ENCODE results near the gene OR2S2. TPM values are rescaled to one million over a fixed set of nuclear protein-coding genes. Genes with fewer than 3 reads are reported as not detected.

The OR2S2 gene
- total and polyA plus RNA-seq, 2 donors (not counting 1 experiment from before 2014, with no cell fraction given), result not detected

DNA sequence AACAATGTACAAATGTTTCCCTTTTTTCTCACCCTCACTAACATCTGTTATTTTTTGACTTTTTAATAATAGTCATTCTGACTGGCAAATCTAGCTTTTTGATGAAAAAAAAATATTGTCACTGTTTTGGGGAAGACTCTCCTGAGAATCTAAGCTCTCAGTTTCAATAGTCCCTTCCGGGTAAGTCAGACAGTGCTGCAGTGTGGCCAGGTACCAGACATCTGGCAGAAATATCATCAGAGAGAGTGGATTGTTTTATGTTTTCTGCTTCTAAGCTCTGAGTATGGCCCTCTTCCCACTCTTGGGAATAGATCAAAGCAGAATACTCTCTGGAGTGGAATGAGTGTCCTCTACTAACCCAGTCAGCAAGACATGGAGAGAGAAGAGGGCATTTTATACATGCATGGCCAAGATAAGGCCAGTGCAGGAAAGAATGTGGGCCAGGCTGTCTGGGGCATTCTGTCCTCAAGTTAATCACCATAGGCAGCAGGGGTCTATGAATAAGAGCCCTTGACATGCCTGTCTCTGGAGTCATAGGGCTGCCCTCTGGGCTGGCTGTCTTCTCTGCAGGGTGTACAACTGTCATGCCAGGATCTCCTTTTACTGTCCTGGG is 38.5 kb upstream of the OR2S2 start:
- TF ChIP-seq, protein P1, sequence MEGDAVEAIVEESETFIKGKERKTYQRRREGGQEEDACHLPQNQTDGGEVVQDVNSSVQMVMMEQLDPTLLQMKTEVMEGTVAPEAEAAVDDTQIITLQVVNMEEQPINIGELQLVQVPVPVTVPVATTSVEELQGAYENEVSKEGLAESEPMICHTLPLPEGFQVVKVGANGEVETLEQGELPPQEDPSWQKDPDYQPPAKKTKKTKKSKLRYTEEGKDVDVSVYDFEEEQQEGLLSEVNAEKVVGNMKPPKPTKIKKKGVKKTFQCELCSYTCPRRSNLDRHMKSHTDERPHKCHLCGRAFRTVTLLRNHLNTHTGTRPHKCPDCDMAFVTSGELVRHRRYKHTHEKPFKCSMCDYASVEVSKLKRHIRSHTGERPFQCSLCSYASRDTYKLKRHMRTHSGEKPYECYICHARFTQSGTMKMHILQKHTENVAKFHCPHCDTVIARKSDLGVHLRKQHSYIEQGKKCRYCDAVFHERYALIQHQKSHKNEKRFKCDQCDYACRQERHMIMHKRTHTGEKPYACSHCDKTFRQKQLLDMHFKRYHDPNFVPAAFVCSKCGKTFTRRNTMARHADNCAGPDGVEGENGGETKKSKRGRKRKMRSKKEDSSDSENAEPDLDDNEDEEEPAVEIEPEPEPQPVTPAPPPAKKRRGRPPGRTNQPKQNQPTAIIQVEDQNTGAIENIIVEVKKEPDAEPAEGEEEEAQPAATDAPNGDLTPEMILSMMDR (IDR thresholded peaks at IDR 0.05), result no peak
- no peak for TF ChIP-seq EZH2 (IDR thresholded peaks at IDR 0.05; ENCODE audit: borderline replicate concordance, insufficient read depth, low read depth, low read length, poor library complexity, severe bottlenecking)
- H3K79me2 ChIP-seq (ENCODE audit: control insufficient read depth, insufficient read depth, low read length), result no peaks in the 10 kb centered on the region
- no peak overlapping the region for H3K4me3 Mint-ChIP-seq
- peaks cover 50% of the 10 kb centered on the region for H3K27me3 Mint-ChIP-seq
- ATAC-seq (ENCODE audit: low read depth) (no peak), DNase-seq (no peak)
- CTCF ChIA-PET, result interaction anchor here (0.7 to 1.1 kb wide), 3 partner anchors 11 to 198 kb away, joined by 3 to 4 read pairs (median 3); no protein-coding TSS in a partner anchor
- POLR2A ChIA-PET, result no interaction called here
- no peaks in the 10 kb centered on the region for H3K4me1 Mint-ChIP-seq
- H3K27ac ChIP-seq (ENCODE audit: low read length in 2 of 2), result no peak overlapping the region
- WGBS (ENCODE audit: insufficient coverage), result 100% methylated on average over 1 of the region's 1 CpG
- H3K27ac Mint-ChIP-seq, result no peak overlapping the region
- H3K9me3 ChIP-seq (ENCODE audit: control extremely low read depth in 1 of 3, control insufficient read depth in 2 of 3, insufficient read depth in 1 of 3, low read length in 2 of 3), result peaks cover 3 to 9% (median 3%) of the 10 kb centered on the region in 3 donors
- H3K27me3 ChIP-seq (replicated peaks in 1 of 4; ENCODE audit: control extremely low read depth in 1 of 4, control insufficient read depth in 3 of 4, insufficient read depth in 4 of 4, low read length in 3 of 4), result peaks cover 0 to 11% (median 2%) of the 10 kb centered on the region in 4 experiments
- H4K20me1 ChIP-seq (ENCODE audit: control insufficient read depth, insufficient read depth, low read length, poor library complexity, severe bottlenecking), result no peaks in the 10 kb centered on the region
- no peak overlapping the region for H2AFZ ChIP-seq (ENCODE audit: insufficient read depth, low read depth, low read length, poor library complexity, severe bottlenecking)
- no peak overlapping the region for H3K4me2 ChIP-seq (replicated peaks; ENCODE audit: low read depth, low read length, poor library complexity, severe bottlenecking)
- H3K9ac ChIP-seq (ENCODE audit: low read length), result no peak overlapping the region
- no peak overlapping the region for H3K4me3 ChIP-seq (ENCODE audit: control extremely low read depth in 1 of 5, extremely low read depth in 1 of 5, insufficient read depth in 1 of 5, low read depth in 2 of 5, low read length in 4 of 5)
- no peaks in the 10 kb centered on the region for H3K36me3 ChIP-seq (replicated peaks in 1 of 2; ENCODE audit: control extremely low read depth in 1 of 2, control insufficient read depth in 1 of 2, extremely low read depth in 1 of 2, insufficient read depth in 2 of 2, low read length in 1 of 2)
- intact Hi-C loops (cut with micrococcal nuclease), result no loop called here
- no peaks in the 10 kb centered on the region for H3K4me1 ChIP-seq (ENCODE audit: control insufficient read depth in 2 of 2, insufficient read depth in 2 of 2, low read length in 2 of 2)
- H3K9me3 Mint-ChIP-seq (ENCODE audit: insufficient read depth), result peaks cover 2% of the 10 kb centered on the region

DNA sequence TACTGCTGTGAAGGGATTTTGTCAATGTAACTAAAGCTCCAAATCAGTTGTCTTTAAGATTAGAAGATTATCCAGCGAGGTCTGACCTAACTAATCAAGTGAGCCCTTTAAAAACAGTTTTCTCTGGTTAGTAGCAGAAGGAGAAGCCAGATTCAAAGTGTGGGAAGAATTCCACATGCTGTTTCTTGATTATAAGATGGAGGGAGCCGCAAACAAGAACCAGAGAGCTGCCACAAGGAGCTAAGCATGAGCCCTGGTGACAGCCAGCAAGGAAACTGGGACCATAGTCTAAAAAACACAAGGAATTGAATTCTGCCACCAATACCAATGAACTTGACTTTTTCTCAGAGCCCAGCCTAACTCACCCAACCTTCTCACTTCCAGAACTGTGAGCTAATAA is 37.0 kb upstream of the OR2S2 start:
- no peaks in the 10 kb centered on the region for H3K36me3 ChIP-seq (replicated peaks in 1 of 2; ENCODE audit: control extremely low read depth in 1 of 2, control insufficient read depth in 1 of 2, extremely low read depth in 1 of 2, insufficient read depth in 2 of 2, low read length in 1 of 2)
- 86% methylated on average over 1 of the region's 2 CpGs for WGBS (ENCODE audit: insufficient coverage)
- H3K27ac ChIP-seq (ENCODE audit: low read length in 2 of 2), result no peak overlapping the region
- H2AFZ ChIP-seq (ENCODE audit: insufficient read depth, low read depth, low read length, poor library complexity, severe bottlenecking), result no peak overlapping the region
- DNase-seq (no peak), ATAC-seq (ENCODE audit: low read depth) (no peak)
- intact Hi-C loops (cut with micrococcal nuclease), result no loop called here
- no peak overlapping the region for H3K9ac ChIP-seq (ENCODE audit: low read length)
- H3K79me2 ChIP-seq (ENCODE audit: control insufficient read depth, insufficient read depth, low read length), result no peaks in the 10 kb centered on the region
- POLR2A ChIA-PET, result no interaction called here
- peaks cover 0 to 8% (median 3%) of the 10 kb centered on the region in 4 experiments for H3K27me3 ChIP-seq (replicated peaks in 1 of 4; ENCODE audit: control extremely low read depth in 1 of 4, control insufficient read depth in 3 of 4, insufficient read depth in 4 of 4, low read length in 3 of 4)
- peaks cover 3 to 9% (median 3%) of the 10 kb centered on the region in 3 donors for H3K9me3 ChIP-seq (ENCODE audit: control extremely low read depth in 1 of 3, control insufficient read depth in 2 of 3, insufficient read depth in 1 of 3, low read length in 2 of 3)
- no peak for TF ChIP-seq EZH2 (IDR thresholded peaks at IDR 0.05; ENCODE audit: borderline replicate concordance, insufficient read depth, low read depth, low read length, poor library complexity, severe bottlenecking)
- TF ChIP-seq, protein P1 (IDR thresholded peaks at IDR 0.05), result no peak
- no peak overlapping the region for H3K27ac Mint-ChIP-seq
- H3K9me3 Mint-ChIP-seq (ENCODE audit: insufficient read depth), result peaks cover 2% of the 10 kb centered on the region
- CTCF ChIA-PET, result no interaction called here
- no peak overlapping the region for H3K4me2 ChIP-seq (replicated peaks; ENCODE audit: low read depth, low read length, poor library complexity, severe bottlenecking)
- H3K27me3 Mint-ChIP-seq, result peaks cover 54% of the 10 kb centered on the region
- no peak overlapping the region for H3K4me3 Mint-ChIP-seq
- no peak overlapping the region for H3K4me3 ChIP-seq (ENCODE audit: control extremely low read depth in 1 of 5, extremely low read depth in 1 of 5, insufficient read depth in 1 of 5, low read depth in 2 of 5, low read length in 4 of 5)
- no peaks in the 10 kb centered on the region for H3K4me1 Mint-ChIP-seq
- no peaks in the 10 kb centered on the region for H3K4me1 ChIP-seq (ENCODE audit: control insufficient read depth in 2 of 2, insufficient read depth in 2 of 2, low read length in 2 of 2)
- H4K20me1 ChIP-seq (ENCODE audit: control insufficient read depth, insufficient read depth, low read length, poor library complexity, severe bottlenecking), result no peaks in the 10 kb centered on the region
